GM19351 (cell line): ENCODE measurements around the gene UNCX.

Experiments
- ATAC-seq: cut with Tn5 transposase; IDR thresholded peaks from one replicate; pipeline ENCODE4 v1.9.1; 2021; ENCODE audit warnings: mild to moderate bottlenecking, moderate library complexity; ENCODE audit not compliant: unreplicated experiment

Gene UNCX

GRCh38 chr7:1231214-1232102 lies 1.2 kb upstream of the UNCX start:
- ATAC-seq, result no peak

GRCh38 chr7:1232103-1232466 lies 587 bp upstream of the UNCX start:
- no peak for ATAC-seq

GRCh38 chr7:1233333-1234048 lies 819 bp downstream of the UNCX start:
- ATAC-seq, result no peak

- no peak for ATAC-seq
Measured at GRCh38 chr7:1234049-1234880, 1.6 kb downstream of the UNCX start.

GRCh38 chr7:1234881-1235500 lies 2.3 kb downstream of the UNCX start:
- no peak for ATAC-seq

GRCh38 chr7:1235501-1236131 lies 2.9 kb downstream of the UNCX start:
- no peak for ATAC-seq

GRCh38 chr7:1236132-1236661 lies 3.5 kb downstream of the UNCX start:
- ATAC-seq, result no peak

GRCh38 chr7:1236831-1237701 lies 4.4 kb downstream of the UNCX start:
- ATAC-seq, result no peak

- ATAC-seq, result no peak
Measured at GRCh38 chr7:1237704-1238255, 5.1 kb downstream of the UNCX start.

- no peak for ATAC-seq
Measured at GRCh38 chr7:1238450-1238882, 5.8 kb downstream of the UNCX start.

- ATAC-seq, result no peak
Measured at GRCh38 chr7:1238931-1239802, 6.5 kb downstream of the UNCX start.

GRCh38 chr7:1239803-1240516 lies 7.3 kb downstream of the UNCX start:
- ATAC-seq, result no peak

- ATAC-seq, result no peak
Measured at GRCh38 chr7:1240517-1241257, 8.0 kb downstream of the UNCX start.

- no peak for ATAC-seq
Measured at GRCh38 chr7:1241258-1241602, 8.6 kb downstream of the UNCX start.

GRCh38 chr7:1241603-1242255 lies 9.1 kb downstream of the UNCX start:
- ATAC-seq, result no peak

- ATAC-seq, result no peak
Measured at GRCh38 chr7:1242256-1242605, 9.6 kb downstream of the UNCX start.
